Fibroblast of peridontal ligament (primary cell): Measurements from ENCODE around the gene LGALSL.
A peak's percentile ranks its signal among the peaks of the same experiment; 100 is the strongest.

Experiments
- DNase-seq: peaks from one replicate; pipeline ENCODE4 v3.0.0-alpha.2; 2010; ENCODE audit errors: extremely low read depth

The LGALSL gene

GRCh38 chr2:64470766-64471295 is 16.9 kb downstream of the LGALSL start:
- no peak for DNase-seq

DNA sequence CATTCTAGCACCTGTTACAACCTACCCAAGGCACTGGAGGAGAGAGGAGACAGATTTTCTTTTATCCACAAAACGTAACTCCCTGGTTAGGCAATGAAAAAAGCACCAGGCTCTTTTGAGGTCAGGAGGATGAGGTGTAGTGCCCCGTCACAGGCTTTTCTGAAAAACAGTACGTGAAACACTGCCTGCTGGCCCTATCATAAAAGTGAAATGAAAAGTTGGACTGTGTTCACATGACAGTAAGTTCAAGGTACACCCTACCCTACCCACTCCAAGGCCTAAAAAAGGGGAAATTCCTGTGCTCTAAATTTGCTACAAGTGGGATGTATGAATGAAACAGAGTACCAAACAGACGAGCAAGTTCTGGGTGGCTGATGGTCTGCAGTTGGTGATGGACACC is 17.6 kb downstream of the LGALSL start:
- no peak for DNase-seq

- no peak for DNase-seq
Observed at GRCh38 chr2:64472881-64473280, 18.9 kb downstream of the LGALSL start.

GRCh38 chr2:64474121-64474571 is 20.2 kb downstream of the LGALSL start:
- no peak for DNase-seq

- DNase-seq = no peak
Observed at GRCh38 chr2:64474636-64475035, 20.7 kb downstream of the LGALSL start.

DNA sequence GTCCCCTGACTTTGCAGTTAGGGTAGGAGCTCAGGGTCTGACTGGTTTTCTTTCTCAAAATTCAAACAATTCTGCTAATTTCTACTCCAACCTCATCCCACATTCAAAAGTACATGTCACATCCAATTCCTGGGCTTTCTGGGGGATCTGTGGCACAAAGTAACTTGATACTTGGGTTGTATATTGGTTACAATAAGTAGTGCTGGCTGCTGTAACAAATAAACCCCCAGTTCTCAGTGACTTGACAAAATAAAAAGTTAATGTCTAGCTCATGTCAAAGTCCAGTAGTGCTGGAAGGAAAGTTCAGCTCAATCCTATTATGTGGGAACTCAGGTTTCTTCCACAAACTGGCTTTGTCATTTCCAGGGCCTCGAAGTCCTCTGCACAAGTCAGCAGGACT is 23.1 kb downstream of the LGALSL start:
- no peak for DNase-seq

GRCh38 chr2:64477979-64478378 is 24.0 kb downstream of the LGALSL start:
- no peak for DNase-seq

DNA sequence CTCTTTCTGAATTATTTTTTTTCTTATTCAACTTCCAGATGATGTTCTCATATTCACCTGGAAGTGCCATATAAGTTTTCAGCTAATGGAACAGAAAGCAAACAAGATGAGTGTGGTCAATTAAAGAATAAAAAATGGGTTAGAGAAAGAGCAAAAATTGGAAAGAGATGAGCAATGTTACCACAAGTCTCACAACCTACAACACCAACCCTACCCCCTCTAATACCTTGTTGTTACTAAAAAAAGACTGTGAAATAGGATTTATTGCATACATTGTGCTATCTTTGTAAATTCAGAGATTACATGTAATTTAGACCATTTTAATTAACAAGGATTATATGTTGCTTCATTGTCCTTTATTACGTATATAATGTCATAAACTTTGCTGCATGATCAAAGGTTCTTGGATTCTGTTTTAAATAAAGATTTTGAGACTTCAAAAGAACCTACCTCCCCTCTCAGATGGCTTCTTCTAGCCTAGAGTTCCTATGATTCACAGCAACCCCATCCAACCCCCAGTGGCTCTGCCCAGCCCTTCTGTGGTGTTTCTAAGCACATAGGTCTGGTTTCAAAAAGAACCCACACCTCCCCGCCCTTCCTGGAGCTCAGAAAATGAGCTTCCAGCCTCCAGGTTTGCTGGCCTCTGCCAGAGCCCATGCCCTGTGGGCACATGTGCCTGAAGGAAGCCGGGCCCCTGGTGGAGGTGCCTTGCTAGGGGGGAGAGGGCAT is 24.7 kb downstream of the LGALSL start:
- DNase-seq = no peak

GRCh38 chr2:64479259-64480117 is 25.5 kb downstream of the LGALSL start:
- no peak for DNase-seq

- DNase-seq = no peak
Observed at GRCh38 chr2:64481665-64482064, 27.7 kb downstream of the LGALSL start.

DNA sequence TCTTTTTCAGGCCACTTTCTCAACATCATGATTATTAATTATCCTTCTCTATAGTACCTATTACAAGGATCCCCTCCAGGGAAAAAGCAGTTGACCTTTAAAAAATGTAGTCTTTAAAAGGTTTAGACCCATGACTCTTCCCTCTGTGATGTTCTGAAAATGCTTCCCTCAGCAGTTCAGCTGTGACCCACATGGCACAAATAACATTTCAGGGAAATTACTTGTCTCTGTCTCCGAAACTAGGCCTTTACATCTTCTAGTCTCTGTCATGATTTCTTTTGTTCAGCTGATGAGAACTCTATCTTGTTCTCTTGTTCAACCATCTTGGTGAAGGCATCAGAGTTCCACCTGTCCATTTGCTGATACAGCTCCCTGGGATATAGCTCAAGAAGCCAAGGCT is 28.3 kb downstream of the LGALSL start:
- no peak for DNase-seq

DNA sequence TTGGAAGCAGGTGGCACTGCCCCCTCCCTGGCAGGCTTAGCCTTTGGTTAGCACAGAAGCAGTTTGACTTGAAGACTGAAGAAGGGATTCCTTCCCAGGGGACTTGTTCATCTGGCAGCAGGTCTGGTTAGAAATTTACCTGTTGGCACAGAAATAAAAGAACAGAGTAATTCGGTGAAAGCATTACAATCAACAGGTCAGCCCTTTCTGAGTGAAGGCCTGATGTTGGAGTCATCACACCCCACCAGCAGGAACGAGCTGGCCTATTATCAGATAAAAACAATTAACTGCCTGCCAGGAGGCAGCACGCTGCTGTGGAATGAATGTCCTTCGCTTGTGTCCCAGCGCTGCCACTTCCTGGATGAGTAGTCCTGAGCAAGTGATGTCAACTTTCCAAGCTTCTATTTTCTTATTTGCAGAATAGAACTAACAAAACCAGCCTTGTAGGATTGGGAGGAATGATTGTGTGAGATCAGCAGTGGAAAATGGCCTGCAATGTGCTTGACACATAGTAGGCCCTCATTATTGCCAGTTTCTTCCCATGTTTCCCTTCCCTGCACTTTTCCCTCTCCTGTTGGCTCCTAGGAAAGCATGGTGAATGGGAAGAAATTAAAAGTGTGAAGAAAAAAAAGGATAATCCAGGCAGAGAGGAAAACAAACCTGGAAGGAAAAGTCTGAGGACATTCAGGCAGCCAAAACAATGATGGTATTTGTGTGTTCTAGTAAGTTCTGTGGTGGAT is 29.0 kb downstream of the LGALSL start:
- no peak for DNase-seq

- no peak for DNase-seq
Observed at GRCh38 chr2:64485331-64485730, 31.4 kb downstream of the LGALSL start.

DNA sequence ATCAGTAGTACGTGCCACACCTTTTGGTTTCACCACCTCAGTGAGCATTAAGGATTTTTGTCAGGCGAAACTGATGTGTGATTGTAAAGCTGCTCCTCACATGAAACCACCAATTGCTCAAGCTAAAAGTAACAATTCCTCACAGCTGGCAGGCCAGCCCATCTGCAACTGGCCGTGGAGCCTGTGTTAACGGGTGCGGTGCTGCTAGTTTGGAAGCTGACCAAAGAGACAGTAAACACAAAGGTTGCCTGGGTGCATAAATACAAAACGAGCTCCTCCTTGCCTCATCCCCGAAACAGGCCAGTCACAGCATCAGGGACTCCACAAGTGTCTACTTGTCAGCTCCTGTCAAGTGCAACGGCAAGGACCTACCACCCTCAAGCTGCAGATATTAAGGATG is 32.0 kb downstream of the LGALSL start:
- DNase-seq = peak; percentile 8

GRCh38 chr2:64487256-64488049 is 33.5 kb downstream of the LGALSL start:
- no peak for DNase-seq

DNA sequence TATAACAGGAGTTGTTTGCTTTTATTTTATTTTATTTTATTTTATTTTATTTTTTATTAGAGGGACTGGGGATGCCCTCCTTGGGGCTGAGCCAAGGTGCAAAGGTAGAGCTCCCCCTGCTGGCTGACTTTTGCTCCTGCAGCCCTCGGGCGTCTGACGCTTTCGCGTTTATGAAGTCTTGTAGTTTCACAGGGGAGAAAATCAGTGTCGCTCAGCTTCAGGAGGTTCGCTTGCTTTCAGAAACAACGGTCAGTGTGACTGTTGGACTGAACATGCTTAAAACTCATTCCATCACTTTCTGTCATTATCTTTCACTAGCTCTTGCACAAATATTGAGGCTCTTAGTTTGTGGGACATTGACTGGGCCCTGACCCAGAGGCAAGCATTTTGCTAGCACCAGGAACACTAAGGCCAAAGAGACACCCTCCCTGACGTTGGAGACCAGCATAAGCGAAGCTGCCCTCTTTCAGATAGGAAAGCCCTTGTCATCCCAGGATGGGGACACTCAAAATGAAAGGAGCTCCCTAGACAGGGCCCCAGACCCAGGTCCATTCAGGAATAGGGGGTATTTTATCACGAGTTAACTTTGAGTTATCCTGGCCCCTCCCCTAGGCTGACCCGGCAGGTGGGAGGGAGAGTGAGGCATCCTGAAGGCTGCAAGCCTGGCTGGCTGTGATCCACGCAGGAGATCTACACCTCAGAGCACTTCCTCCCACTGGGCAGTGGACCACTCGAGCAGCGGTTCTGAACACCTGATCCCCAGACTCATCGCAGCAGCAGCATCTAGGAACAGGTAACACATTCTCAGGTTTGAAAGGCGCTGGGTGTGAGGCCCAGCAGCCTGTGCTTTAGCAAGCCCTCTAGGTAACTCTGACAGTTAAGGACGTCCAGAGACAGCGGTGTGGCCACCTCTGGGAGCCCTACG is 34.4 kb downstream of the LGALSL start:
- peak; percentile 68 for DNase-seq

- no peak for DNase-seq
Observed at GRCh38 chr2:64489081-64489751, 35.3 kb downstream of the LGALSL start.

GRCh38 chr2:64491426-64491825 is 37.5 kb downstream of the LGALSL start:
- DNase-seq = peak; percentile 5

DNA sequence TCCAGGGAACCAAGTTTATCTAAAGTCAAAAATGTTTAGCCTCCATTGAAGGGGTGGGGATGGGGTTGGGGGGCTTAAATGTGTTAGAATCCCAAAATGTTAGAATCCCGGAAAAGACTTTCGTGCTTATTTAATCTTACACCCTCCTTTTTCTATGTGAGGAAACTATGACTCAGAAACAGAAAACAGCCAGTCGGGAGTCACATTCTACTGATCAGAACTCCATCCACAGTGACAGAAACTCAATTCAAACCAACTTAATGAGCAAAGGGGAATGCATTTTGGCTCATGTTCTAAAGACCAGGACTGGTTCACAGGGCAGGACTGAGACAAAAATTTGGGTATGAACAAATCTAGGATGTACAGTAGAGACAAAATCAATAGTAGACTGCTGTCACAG is 38.3 kb downstream of the LGALSL start:
- no peak for DNase-seq

GRCh38 chr2:64492821-64493220 is 38.9 kb downstream of the LGALSL start:
- DNase-seq = no peak
